ENCODE data around the gene SP3.

SP3 gene

DNA sequence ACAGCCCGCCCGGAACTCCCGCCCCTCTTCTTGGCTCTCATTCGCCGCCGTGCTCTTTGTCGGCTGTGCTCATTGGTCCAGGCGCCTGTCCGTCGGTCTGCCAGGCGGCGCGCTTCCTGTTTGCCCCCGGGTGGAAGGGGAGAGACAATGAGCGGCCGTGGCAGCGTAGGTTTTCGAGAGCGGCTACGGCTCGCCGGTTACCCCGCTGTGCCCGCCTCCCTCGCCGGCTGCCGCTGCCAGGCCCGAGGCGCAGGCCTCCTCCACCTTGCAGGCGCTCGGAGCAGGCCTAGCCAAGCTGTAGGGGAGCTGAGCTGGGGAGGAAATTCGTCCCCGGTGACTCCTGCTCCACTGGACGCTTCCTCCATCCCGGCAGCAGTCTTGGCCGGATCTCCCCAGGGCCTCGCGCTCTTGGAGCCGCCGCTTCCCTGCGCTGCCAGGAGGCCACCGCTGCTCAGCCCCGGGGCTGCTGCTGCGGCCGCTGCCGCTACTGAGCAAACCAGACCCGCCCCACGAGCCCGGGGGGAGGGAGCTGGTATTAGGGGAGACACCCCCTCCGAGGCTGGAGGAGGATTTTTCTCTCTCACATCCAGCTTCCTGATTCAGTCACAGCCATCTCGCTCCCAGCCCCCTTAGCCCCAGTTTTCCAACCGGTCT lies at the start of gene SP3:
TSS of gene SP3 (minus strand) at position 2 of the 654 bp plus-strand sequence. CDS start 202 bp downstream, outside the sequence.
- peak; percentile 91 for DNase-seq (ENCODE audit: low read depth)

DNA sequence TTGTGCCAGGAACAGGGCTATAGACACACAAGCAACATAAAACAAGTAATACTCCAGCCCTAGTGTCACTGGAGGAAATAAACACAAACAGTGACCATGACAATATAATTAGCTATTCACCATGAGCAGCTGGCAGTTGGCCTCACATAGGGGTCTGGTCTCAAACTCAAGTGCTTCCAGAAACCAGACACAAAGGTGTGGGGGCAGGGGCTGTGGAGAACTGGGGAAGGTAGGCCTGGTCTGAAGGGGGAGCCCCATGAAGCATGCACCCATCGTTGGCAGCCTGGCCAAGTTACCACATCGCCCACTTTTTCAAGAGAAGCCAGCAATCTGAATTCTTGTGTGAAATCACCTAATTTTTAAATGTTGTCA lies 49.5 kb upstream of the SP3 start:
- DNase-seq (ENCODE audit: low read depth): no peak

DNA sequence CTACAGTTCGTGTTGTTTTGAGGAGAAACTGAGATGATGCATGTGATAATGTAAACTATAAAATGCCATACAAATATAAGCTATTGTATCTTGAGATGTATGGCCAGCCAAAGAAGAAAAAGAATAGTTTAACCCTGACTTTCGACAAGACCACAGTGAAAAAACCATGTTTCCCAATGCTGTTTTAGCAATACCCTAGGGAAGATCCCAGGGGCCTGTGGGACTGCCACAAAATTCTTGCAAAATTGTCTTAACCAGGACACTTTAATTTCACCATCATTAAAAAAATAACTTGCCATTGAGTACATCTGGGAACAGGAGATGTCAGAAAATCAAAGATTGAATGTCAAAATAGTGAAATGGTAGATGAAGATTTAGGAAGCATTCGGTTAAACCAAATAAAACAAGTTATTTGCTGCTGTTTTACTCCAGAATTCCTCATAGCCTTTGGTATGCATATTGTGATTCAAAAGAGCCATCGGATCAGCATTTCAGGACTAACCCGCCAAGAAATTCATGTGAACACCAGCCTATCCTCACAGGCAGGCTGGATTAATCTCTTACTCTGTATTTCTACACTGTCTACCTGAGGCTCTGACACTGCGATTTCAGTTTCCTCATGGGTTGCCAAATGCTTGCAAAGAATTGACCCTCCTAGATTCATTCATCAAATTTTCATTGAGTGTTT lies 49.0 kb upstream of the SP3 start:
- no peak for DNase-seq (ENCODE audit: low read depth)

DNA sequence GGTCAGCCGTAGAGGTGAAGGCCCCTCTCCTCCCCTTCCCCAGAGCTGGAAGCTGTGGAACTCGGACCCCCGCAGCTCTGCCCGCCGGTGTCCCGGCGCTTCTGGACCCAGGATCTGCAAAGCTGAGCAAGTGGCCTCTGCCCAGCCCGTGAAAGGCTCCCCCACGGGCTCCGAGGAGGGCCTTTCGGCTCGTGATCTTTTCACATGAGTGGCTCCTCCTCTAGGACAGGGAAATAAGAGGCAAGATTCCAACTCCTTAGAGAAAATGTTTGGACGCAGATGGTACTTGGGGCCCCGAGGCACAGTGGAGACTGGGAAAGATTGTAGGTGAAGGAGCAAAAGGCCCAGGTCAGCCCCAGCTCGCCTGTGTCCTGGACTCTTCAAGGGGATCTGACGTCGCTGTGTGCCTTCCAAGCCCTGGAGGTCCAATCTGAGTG lies 48.2 kb upstream of the SP3 start:
- no peak for DNase-seq (ENCODE audit: low read depth)

DNA sequence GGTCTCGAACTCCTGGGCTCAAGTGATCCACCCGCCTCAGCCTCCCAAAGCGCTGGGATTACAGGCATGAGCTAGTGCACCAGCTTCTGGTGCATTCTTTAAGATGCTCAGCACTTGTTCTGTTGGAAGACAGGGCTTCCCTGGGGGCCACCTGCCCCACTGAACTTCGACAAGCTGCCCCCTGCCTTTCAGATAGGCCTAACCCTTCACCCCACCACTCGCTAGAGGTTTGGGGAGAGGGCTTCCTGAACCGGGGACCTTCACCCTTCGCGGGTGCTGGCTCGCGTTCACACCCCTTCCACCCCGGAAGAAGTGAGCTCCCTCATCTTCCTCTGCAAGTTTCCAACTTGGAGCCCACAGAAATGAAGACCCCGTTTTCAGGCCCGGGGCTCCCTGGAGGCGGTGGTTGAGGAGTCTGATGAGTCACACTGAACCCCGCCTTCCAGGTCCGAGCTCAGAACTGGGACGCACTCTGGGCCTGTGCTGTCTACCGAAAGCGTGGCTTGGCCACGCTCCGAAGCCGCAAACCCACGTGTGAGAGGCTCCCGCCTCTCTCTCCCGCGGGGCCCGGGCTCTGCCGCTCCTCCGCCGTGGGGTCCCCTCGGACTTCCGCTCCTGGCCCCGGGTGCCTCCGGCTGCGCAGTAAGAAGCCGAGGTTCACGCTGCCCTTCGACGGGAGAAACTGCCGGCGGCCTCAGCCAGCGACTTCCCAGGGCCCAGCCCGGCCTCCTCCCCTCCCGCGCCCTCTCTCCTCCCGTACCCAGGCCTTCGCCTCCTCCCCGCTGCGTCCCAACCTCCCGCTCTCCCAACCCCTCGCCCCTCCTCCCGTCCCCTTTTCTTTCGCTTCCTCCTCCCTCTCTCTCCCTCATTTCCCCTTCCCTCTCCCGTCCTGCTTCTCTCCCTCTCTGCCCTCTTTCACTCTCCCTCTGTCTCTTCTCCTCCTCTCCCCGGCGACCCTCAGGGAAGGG lies 47.5 kb upstream of the SP3 start:
- peak; percentile 7 for DNase-seq (ENCODE audit: low read depth)

DNA sequence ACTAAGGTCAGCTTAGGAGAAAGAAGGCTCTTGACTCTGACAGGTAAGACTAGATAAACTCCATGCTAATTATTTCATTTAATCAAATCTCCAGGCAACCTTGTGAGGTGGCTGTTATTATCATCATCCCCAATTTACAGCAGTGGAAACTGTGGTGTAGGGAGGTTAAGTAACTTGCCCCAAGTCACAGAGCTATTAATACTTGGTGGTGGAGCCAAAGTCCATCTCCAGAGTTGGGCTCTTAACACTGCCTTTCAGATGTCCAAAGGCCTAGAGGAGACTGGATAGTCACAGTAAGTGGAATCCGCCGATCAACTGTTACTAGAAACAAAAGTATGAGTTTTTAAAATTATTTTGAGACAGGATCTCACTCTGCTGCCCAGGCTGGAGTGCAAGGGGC lies 46.6 kb upstream of the SP3 start:
- DNase-seq (ENCODE audit: low read depth): no peak

DNA sequence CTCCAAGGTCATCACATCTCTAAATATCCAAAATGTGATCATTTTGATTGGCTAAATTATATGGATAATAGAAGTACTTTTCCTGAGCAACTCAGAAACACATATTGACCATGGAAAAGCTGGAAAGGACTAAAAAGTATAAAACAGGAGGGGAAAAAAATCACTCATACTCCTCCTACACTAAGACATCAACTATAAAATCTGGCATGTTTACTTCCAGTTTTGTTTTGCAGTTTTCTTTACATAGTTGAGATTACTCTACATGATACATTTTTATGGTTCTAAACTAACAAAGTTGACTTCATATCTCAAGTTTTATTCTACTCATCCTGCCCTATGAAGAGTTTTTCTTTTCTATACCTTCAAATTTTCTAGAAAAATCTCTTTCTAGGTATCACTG lies 46.0 kb upstream of the SP3 start:
- DNase-seq (ENCODE audit: low read depth): no peak

DNA sequence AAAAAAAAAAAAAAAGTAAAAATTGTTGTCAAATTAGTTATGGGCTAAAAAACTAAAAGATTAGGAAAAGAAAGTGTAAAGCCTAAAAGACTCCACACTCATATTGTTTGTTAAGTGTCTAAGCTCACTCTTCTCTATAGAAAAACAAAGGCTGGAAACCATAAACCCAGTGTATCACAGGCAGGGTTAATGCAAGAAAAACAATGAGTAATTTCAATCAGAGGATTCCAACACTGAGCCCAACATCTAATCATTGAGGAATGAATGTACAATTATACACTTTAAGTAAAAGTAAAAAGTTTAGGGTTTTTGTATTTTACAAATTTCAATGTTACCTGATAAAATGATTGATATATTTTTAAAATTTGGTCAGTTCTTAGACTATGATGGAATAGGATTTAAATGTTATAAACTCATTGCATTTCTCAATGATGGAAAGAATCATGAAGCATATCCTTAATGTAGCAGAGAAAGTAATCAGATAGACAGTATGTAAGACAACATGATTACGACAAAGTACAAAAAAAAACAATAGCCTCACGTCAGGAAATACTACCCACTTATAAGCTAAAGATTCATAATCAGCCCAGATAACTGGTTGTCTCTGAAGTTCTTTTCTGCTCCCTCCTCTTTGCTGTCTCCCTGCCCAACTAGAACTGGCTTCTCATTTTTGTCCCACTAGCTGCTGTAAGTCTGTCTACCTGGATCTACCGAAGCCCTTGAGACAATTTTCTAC lies 44.5 kb upstream of the SP3 start:
- DNase-seq (ENCODE audit: low read depth): no peak

DNA sequence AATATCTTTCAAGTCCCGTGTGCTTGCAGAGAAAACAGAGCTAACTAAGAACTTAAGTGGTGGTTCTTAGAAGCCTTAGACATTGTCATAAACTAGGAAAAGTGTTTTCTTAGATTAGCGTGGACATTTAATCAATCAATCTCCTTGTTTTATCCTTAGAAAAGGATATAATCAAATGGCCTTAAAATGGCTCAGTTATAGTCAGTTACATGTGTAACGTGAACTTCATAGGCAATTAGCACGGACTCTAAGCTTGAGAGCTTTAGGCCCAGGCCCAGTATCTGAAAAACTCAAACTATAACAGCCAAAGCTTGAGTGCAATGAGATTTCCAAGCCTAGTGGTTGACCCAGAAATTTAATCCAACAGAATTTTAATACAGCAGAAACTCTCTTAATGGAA lies 43.5 kb upstream of the SP3 start:
- DNase-seq (ENCODE audit: low read depth): no peak

DNA sequence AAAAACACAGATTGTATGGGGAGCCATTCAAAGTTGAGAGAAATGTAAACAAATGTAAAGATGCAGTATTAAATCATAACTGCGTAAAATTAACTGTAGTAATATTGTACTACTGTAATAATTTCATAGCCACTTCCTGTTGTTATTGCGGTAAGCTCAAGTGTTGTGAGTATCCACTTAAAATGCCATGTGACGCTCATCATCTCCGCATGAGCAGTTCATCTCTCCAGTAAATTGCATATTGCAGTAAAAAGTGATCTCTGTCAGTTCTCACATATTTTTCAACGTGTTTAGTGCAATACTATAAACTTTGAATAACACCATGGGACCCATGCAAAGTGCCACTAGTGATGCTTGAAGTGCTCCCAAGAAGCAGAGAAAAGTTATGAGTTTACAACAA lies 41.8 kb upstream of the SP3 start:
- no peak for DNase-seq (ENCODE audit: low read depth)

DNA sequence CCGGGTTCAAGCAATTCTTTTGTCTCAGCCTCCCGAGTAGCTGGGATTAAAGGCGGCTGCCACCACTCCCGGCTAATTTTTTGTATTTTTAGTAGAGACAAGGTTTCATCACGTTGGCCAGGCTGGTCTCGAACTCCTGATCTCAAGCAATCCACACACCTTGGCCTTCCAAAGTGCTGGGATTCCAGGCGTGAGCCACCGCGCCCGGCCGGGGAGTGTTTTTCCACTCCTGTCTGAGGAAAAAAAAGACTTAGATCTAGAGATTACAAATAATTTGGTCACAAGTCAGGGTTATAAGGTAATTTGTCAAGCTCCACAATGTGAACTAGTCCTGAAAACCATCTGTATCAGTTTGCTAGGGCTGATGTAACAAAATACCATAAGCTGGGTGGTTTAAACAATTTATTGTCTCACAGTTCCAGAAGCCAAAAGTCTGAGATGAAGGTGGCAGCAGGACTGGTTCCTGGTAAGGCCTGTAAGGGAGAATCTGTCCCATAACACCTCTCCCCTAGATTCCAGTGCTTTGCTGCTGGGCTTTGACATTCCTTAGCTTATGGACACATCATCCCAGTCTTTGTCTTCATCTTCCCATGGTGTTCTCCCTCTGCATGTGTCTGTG lies 40.7 kb upstream of the SP3 start:
- DNase-seq (ENCODE audit: low read depth): no peak

DNA sequence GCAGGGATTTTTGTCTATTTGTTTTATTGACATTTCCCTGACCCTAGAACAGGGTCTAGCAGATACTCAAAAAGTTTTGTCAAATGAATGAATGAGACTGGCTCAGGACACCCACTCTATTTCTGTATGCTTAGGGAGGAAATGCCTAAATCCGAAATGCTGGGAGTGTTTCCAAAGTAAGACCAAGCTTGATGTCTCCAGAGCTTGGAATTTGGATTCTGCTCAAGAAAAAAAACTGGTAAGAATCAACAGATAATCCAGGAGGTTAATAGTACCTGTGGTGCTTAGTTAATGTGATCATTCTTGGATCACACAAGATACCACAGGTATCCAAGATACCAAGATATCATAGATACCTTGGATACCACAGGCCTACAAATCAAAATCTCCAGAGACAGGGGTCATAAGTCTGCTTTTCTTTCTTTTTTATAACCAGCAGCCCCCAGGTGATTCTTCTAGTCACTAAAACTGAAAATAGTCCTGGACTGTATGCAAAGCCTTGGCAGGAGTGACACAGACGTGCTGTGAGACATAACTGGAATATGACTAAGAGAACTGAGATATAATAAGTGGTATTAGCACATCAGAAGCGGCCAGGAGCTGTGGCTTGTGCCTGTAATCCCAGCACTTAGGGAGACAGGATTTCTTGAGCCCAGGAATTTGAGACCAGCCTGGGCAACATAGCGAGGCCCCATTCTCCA lies 39.9 kb upstream of the SP3 start:
- DNase-seq (ENCODE audit: low read depth): no peak

DNA sequence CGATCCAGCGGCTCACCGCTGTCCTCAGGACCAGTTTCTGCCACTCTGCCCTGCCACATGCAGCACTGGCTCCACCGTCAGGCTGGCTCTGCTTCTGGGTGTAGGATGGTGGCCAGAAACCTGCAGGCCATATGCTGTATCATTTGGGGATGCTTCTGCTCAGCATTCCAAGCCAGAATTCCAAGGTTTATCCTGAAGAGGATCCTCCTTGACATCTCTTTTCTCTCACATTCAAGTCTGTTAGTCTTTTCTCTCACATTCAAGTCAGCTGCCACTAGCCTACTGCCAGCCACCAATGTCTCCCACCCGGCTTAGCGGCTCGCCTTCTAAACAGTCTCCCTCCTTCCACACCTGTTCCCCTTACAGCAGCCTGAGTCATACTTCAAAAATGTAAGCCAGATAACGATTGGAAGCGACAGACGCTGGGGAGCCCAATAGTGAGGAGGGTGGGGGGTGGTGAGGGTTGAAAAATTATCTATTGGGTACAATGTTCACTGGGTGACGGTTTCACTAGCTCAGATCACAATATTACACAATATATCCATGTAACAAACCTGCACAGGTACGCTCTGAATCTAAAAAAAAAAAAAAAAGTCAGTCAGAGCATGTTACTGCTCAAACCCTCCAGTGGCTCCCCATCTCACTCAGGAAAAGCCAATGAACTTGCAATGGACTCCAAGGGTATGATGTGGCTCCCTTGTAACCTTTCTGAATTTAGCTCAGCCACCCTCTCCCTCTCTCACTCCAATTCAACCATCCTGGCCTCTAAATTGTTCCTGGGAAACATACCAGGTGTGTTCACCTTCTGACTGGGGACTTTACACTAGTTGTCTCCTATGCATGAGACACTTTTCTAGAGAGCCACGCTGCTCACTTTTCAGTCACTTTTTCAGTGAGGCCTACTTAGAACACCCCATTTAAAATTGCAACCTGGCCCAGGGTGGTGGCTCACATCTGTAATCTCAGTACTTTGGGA lies 38.8 kb upstream of the SP3 start:
- no peak for DNase-seq (ENCODE audit: low read depth)

DNA sequence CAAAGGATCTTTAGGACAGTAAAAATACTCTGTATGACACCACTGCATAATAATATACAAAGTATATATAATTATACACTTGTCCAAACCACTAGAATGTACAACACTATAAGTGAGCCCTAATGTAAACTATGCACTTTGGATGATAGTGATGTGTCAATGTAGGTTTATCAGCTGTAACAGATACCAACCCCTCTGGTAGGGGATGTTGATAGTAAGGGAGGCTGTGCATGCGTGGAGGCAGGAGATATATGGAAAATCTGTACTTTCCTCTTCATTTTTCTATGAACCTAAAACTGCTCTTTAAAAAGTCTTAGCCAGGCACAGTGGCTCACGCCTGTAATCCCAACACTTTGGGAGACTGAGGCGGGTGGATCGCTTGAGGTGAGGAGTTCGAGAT lies 37.5 kb upstream of the SP3 start:
- DNase-seq (ENCODE audit: low read depth): no peak

DNA sequence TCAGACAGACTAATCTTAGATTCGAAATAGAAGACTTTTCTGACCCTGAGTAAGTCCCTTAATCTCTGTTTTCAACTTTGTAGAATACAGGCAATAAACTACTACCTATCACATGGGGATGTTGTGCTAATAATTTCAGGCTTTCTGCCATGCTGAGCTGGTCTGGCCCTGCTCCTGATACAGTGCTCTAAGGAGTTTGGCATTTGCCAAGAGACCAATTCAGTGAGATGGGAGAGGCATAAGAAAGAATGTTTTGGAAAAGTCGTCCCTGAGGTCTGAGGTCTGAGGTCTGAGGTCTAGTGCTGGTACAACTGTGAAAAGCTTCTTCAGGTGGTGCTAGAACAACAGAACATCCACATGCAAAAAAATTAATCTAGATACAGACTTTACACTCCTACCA lies 35.9 kb upstream of the SP3 start:
- no peak for DNase-seq (ENCODE audit: low read depth)

DNA sequence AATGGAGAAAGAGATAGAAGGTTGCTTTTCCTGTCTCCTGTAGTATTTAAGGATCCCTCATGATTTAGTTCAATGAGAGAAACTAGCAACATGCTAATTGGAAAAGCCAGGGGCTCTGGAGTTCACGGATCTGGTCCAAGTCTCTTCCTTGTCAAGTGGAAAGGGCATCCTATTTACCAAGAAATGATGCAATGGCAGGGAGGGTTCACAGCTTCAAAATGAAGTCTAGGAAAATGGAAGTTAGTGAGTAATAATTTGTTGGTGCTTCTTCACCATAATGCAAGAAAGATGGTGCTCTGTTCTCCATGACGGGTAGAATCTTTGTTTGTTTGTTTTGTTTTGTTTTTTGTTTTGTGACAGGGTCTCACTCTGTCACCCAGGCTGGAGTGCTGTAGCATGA lies 34.6 kb upstream of the SP3 start:
- DNase-seq (ENCODE audit: low read depth): no peak

DNA sequence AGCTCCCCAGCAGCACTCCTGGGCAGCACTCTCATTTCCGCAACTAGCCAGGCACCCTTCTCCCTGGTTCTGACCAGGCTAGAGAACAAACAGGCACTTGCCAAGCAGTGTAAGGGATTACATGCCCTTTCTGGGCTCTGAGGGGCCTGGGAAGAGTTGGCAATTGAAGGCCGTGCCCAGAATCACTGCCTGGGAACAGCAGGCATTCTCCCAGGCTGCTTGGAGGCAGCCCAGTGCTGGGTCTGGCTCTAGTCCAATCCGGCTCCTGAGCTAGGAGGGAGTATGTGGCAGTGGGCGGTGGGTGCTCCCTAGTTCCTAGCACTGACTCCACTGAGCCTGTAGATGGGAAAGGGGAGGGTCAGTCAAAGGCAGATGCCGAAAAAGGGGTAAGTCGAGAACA lies 34.1 kb upstream of the SP3 start:
- no peak for DNase-seq (ENCODE audit: low read depth)

DNA sequence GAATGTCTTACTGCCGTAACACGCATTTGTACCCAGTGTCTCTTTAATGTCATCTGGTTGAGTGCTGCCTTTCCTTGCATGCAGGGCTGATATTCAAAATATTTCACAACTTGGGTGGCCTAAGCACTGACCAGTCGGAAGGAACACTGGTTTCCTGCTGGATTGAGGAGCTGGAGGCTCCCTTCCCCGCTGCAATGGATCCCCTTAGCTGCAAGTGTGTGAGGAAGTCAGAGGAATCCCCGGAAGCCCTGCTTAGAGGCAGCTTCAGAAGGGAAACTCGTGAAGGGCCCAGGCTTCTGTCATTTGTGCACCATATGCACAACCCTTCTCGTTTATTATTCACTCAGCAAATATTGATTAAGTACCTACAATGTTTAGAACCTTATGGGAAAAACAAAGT lies 33.2 kb upstream of the SP3 start:
- no peak for DNase-seq (ENCODE audit: low read depth)

DNA sequence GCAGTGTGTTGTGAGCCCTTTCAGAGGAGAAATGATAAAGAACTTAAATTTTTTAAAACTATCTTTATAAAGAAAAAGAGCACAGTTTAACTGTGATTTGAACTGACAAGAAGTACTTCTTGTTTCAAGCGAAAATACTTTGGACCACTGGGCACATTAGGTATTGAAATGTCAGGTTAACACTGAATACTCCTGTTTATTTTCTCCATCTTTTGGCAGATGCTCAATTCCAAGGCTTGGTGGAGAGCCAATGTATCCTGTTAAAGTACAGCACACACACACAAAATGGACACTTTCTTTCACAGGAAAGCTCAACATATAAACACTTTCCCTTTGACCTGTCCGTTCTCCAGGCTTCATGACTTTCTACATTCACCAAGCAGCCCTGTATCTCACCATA lies 32.6 kb upstream of the SP3 start:
- DNase-seq (ENCODE audit: low read depth): no peak

DNA sequence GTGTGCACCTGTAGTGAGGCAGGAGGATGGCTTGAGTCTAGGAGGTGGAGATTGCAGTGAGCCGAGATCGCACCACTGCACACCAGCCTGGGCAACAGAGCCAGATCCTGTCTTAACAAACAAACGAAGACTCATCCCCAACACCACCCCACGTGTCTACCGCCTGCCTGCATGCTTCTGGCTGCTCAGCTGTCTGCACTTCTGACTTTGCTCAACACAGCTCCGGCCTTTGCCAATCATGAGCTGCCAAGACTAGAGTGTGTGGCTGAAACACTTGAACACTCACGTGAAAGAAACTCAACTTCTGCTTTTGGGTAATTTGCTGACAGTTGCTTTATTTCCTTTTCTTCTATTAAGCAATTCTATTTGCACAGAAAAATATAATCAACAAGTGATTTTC lies 32.1 kb upstream of the SP3 start:
- no peak for DNase-seq (ENCODE audit: low read depth)

Measured in stimulated activated CD8-positive, alpha-beta memory T cell treated with anti-CD3 and anti-CD28 coated beads, Interleukin-12 subunit alpha, Interleukin-12 subunit beta, amount 100 ng/mL, for 1 hour (primary cell).